GM12873 (cell line): ENCODE measurements around the gene SLC16A13.

Source experiments
- CTCF ChIP-seq: IDR thresholded peaks from 2 replicates; pipeline ENCODE4 v1.5.1; 2012; ENCODE audit warnings: low read depth, mild to moderate bottlenecking, moderate library complexity, low read length, control low read depth; ENCODE audit not compliant: insufficient read depth; ENCODE audit errors: missing control alignments

SLC16A13 gene

GRCh38 chr17:7035591-7036368 is at the start of gene SLC16A13:
TSS of gene SLC16A13 (plus strand) at chr17:7036015. CDS start at chr17:7036383, 368 bp downstream.
- no peak for TF ChIP-seq CTCF

GRCh38 chr17:6986676-6987075 is 49.1 kb upstream of the SLC16A13 start:
- TF ChIP-seq CTCF, result no peak

GRCh38 chr17:6989779-6990178 is 46.0 kb upstream of the SLC16A13 start:
- no peak for TF ChIP-seq CTCF

GRCh38 chr17:6994118-6994598 is 41.7 kb upstream of the SLC16A13 start:
- TF ChIP-seq CTCF, result no peak

- no peak for TF ChIP-seq CTCF
Measured at GRCh38 chr17:6994666-6995256, 41.1 kb upstream of the SLC16A13 start.

GRCh38 chr17:6995500-6996255 is 40.1 kb upstream of the SLC16A13 start, which contains the start of gene ALOX12:
TSS of gene ALOX12 (plus strand) at chr17:6996049. CDS start at chr17:6996118, 69 bp downstream.
- TF ChIP-seq CTCF, result no peak

GRCh38 chr17:6996256-6997011 is 39.4 kb upstream of the SLC16A13 start:
- no peak for TF ChIP-seq CTCF
